ENCODE measurements around the gene RAB9B. TPM values are rescaled to one million over a fixed set of nuclear protein-coding genes. Genes with fewer than 3 reads are reported as not detected.

Gene RAB9B
- total and polyA plus RNA-seq, 2 experiments from 2014 or later, result 2.2 to 3.6 TPM

- Histone ChIP-seq H3K27me3 (no peaks in the 10 kb centered on the region), H3K4me3 (no peak overlapping the region), H3K36me3 (replicated peaks; ENCODE audit: insufficient read depth, low read depth) (no peaks in the 10 kb centered on the region), H4K20me1 (ENCODE audit: insufficient read depth, poor library complexity, severe bottlenecking) (no peaks in the 10 kb centered on the region), H2AFZ (no peak overlapping the region), H3K4me2 (no peak overlapping the region), H3K79me2 (no peaks in the 10 kb centered on the region), H3K4me1 (ENCODE audit: insufficient read depth) (no peaks in the 10 kb centered on the region), H3K9me2 (replicated peaks; ENCODE audit: insufficient read depth) (no peaks in the 10 kb centered on the region), H3K9me3 (ENCODE audit: low read depth) (no peaks in the 10 kb centered on the region), H3K27ac (no peak overlapping the region)
- no peak for TF ChIP-seq EZH2phosphoT487 (IDR thresholded peaks at IDR 0.05; ENCODE audit: low read depth, severe bottlenecking, unreplicated experiment)
- no peak for TF ChIP-seq CTCF (IDR thresholded peaks at IDR 0.05; ENCODE audit: poor library complexity)
- TF ChIP-seq EZH2 (IDR thresholded peaks at IDR 0.05; ENCODE audit: borderline replicate concordance), result no peak
- WGBS (ENCODE audit: low lambda C conversion rate, missing lambda C conversion rate), result 87% methylated on average over 6 of the region's 6 CpGs
- no peak for DNase-seq (ENCODE audit: low spot score)
These were observed 39.0 kb downstream of the RAB9B start for GRCh38 chrX:103792916-103793544.

- H3K27me3 ChIP-seq, result no peaks in the 10 kb centered on the region
- H3K4me2 ChIP-seq, result no peak overlapping the region
- WGBS (ENCODE audit: low lambda C conversion rate, missing lambda C conversion rate), result 78% methylated on average over 2 of the region's 2 CpGs
- DNase-seq (ENCODE audit: low spot score), result no peak
- no peak overlapping the region for H2AFZ ChIP-seq
- no peaks in the 10 kb centered on the region for H4K20me1 ChIP-seq (ENCODE audit: insufficient read depth, poor library complexity, severe bottlenecking)
- no peaks in the 10 kb centered on the region for H3K4me1 ChIP-seq (ENCODE audit: insufficient read depth)
- no peaks in the 10 kb centered on the region for H3K9me3 ChIP-seq (ENCODE audit: low read depth)
- no peak overlapping the region for H3K4me3 ChIP-seq
- TF ChIP-seq EZH2 (IDR thresholded peaks at IDR 0.05; ENCODE audit: borderline replicate concordance) (no peak), CTCF (IDR thresholded peaks at IDR 0.05; ENCODE audit: poor library complexity) (no peak), EZH2phosphoT487 (IDR thresholded peaks at IDR 0.05; ENCODE audit: low read depth, severe bottlenecking, unreplicated experiment) (no peak)
- no peaks in the 10 kb centered on the region for H3K9me2 ChIP-seq (replicated peaks; ENCODE audit: insufficient read depth)
- no peaks in the 10 kb centered on the region for H3K36me3 ChIP-seq (replicated peaks; ENCODE audit: insufficient read depth, low read depth)
- no peak overlapping the region for H3K27ac ChIP-seq
- no peaks in the 10 kb centered on the region for H3K79me2 ChIP-seq
These were observed 40.1 kb downstream of the RAB9B start for GRCh38 chrX:103791826-103792485.

GRCh38 chrX:103791228-103791627 lies 40.8 kb downstream of the RAB9B start:
- WGBS (ENCODE audit: low lambda C conversion rate, missing lambda C conversion rate), result 73% methylated on average over 4 of the region's 4 CpGs
- Histone ChIP-seq H3K27me3 (no peaks in the 10 kb centered on the region), H3K27ac (no peak overlapping the region), H3K36me3 (replicated peaks; ENCODE audit: insufficient read depth, low read depth) (no peaks in the 10 kb centered on the region), H3K4me1 (ENCODE audit: insufficient read depth) (no peaks in the 10 kb centered on the region), H4K20me1 (ENCODE audit: insufficient read depth, poor library complexity, severe bottlenecking) (no peaks in the 10 kb centered on the region), H3K4me2 (no peak overlapping the region), H3K9me2 (replicated peaks; ENCODE audit: insufficient read depth) (no peaks in the 10 kb centered on the region), H3K9me3 (ENCODE audit: low read depth) (no peaks in the 10 kb centered on the region), H2AFZ (no peak overlapping the region), H3K79me2 (no peaks in the 10 kb centered on the region), H3K4me3 (no peak overlapping the region)
- no peak for DNase-seq (ENCODE audit: low spot score)
- TF ChIP-seq EZH2phosphoT487 (IDR thresholded peaks at IDR 0.05; ENCODE audit: low read depth, severe bottlenecking, unreplicated experiment) (no peak), CTCF (IDR thresholded peaks at IDR 0.05; ENCODE audit: poor library complexity) (no peak), EZH2 (IDR thresholded peaks at IDR 0.05; ENCODE audit: borderline replicate concordance) (no peak)

All from hepatocyte (in vitro differentiated cells).